GM12878 (cell line): ENCODE measurements around the gene SETD1A. TPM values are rescaled to one million over a fixed set of nuclear protein-coding genes. Genes with fewer than 3 reads are reported as not detected.

Experiments
- ATAC-seq: fragments of 200-7000 bp; cut with Tn5 transposase; 3 replicates; pipeline ENCODE4 v1.9.1; 2020; ENCODE audit warnings: mild to moderate bottlenecking, moderate library complexity
- BruUV-seq: library from RNA; stranded (reverse); fragments of 400-500 nt; replicated peaks from 2 replicates; lab custom pipeline; 2021; lab: Mats Ljungman, UMichigan
- CTCF ChIA-PET: fragments of 300-600 bp; sonication (Branson Sonifier 250); formaldehyde crosslinking; extraction: SDS; loops from one replicate; lab custom pipeline; 2021; ENCODE audit warnings: inconsistent platforms; lab: Yijun Ruan, JAX
- POLR2A ChIA-PET: fragments of 350-600 bp; formaldehyde crosslinking; extraction: SDS; loops from one replicate; lab custom pipeline; 2021; ENCODE audit warnings: inconsistent platforms; lab: Charles Lee
- RAD21 ChIA-PET: fragments of 300-600 bp; sonication (Branson Sonifier 250); formaldehyde crosslinking; loops from one replicate; lab custom pipeline; 2023; ENCODE audit warnings: antibody characterized with exemption; ENCODE audit not compliant: unreplicated experiment; lab: Charles Lee
- SMC1A ChIA-PET: fragments of 300-600 bp; sonication (Branson Sonifier 250); formaldehyde crosslinking; loops from one replicate; lab custom pipeline; 2023; ENCODE audit not compliant: unreplicated experiment, uncharacterized antibody; lab: Charles Lee
- DNase-seq: peaks from one replicate; pipeline ENCODE4 v3.0.0-alpha.2; 2011; ENCODE audit warnings: low read depth, low spot score
- FAIRE-seq: peaks from 3 replicates; lab custom pipeline; 2011; peaks lifted over from hg19 to GRCh38; lab: Jason Lieb, UNC
- H2AFZ ChIP-seq: 2 replicates; pipeline ENCODE4 v1.6.0; 2011; ENCODE audit warnings: low read depth, low read length, control low read depth; ENCODE audit not compliant: control insufficient read depth
- H3K27ac ChIP-seq: 2 replicates; pipeline ENCODE4 v1.5.1; 2011; ENCODE audit warnings: control low read depth; ENCODE audit not compliant: control insufficient read depth, insufficient read depth
- H3K27me3 ChIP-seq, 2 experiments: replicated peaks in 1 of 2; 2 replicates each; pipeline versions ENCODE4 v1.6.0 to v1.6.1; 2011; ENCODE audit warnings: low read length in 1 of 2; ENCODE audit not compliant: control insufficient read depth in 2 of 2, insufficient read depth in 2 of 2
- H3K36me3 ChIP-seq, 2 experiments: 2 replicates each; pipeline ENCODE4 v1.5.1; 2011; ENCODE audit warnings: low read length in 1 of 2; ENCODE audit not compliant: control insufficient read depth in 2 of 2, insufficient read depth in 2 of 2
- H3K4me1 ChIP-seq: 2 replicates; pipeline ENCODE4 v1.6.1; 2011; ENCODE audit warnings: mild to moderate bottlenecking, low read length, moderate library complexity, mixed read lengths; ENCODE audit not compliant: control insufficient read depth, insufficient read depth
- H3K4me2 ChIP-seq: 2 replicates; pipeline ENCODE4 v1.6.0; 2011; ENCODE audit warnings: control low read depth; ENCODE audit not compliant: control insufficient read depth, insufficient read depth
- H3K4me3 ChIP-seq: fragments of 200-600 bp; sonication (generic); 2 replicates; pipeline ENCODE4 v1.5.1; 2016
- H3K79me2 ChIP-seq: 2 replicates; pipeline ENCODE4 v1.6.0; 2011; ENCODE audit warnings: low read length; ENCODE audit not compliant: control insufficient read depth, insufficient read depth
- H3K9ac ChIP-seq: 2 replicates; pipeline ENCODE4 v1.8.0; 2011; ENCODE audit warnings: low read length, control low read depth, mixed read lengths; ENCODE audit not compliant: control insufficient read depth, insufficient read depth
- H3K9me3 ChIP-seq: replicated peaks from 3 replicates; pipeline ENCODE4 v1.5.1; 2011; ENCODE audit warnings: mild to moderate bottlenecking, low read length; ENCODE audit not compliant: control insufficient read depth, insufficient read depth
- H4K20me1 ChIP-seq: 2 replicates; pipeline ENCODE4 v1.6.0; 2011; ENCODE audit not compliant: control insufficient read depth, insufficient read depth
- BCLAF1 ChIP-seq: fragments of 450-650 bp; IDR thresholded peaks from 2 replicates; pipeline ENCODE4 v1.6.1; 2017; ENCODE audit warnings: antibody characterized with exemption, mild to moderate bottlenecking, moderate library complexity
- EP300 ChIP-seq, 2 experiments: fragments of 150-350 bp in 1 of 2; IDR thresholded peaks; 2 replicates each; pipeline ENCODE4 v1.6.1; 2011 to 2012; ENCODE audit warnings: low read depth in 2 of 2, low read length in 2 of 2, borderline replicate concordance in 1 of 2, improper control_type of control experiment in 1 of 2, inconsistent platforms in 1 of 2; ENCODE audit not compliant: control insufficient read depth in 1 of 2
- ETV6 ChIP-seq, 2 experiments: fragments of 450-650 bp in 1 of 2; IDR thresholded peaks in 1 of 2; conservative IDR thresholded peaks in 1 of 2; 2 replicates each; pipeline ENCODE4 v1.6.1; 2014; ENCODE audit warnings: antibody characterized with exemption in 1 of 2, borderline replicate concordance in 1 of 2, low read depth in 1 of 2, mild to moderate bottlenecking in 1 of 2, moderate library complexity in 1 of 2
- EZH2 ChIP-seq: IDR thresholded peaks from 2 replicates; pipeline ENCODE4 v1.6.1; 2012; ENCODE audit warnings: low read depth, mild to moderate bottlenecking, control low read depth, inconsistent platforms, low read length, borderline replicate concordance; ENCODE audit not compliant: control insufficient read depth
- HDAC6 ChIP-seq: fragments of 200-600 bp; sonication (generic); IDR thresholded peaks from one replicate; pipeline ENCODE4 v1.8.0; 2017; ENCODE audit warnings: antibody characterized with exemption; ENCODE audit not compliant: unreplicated experiment
- HDGF ChIP-seq: fragments of 450-650 bp; IDR thresholded peaks from 2 replicates; pipeline ENCODE4 v1.6.1; 2016; ENCODE audit warnings: antibody characterized with exemption
- MTA3 ChIP-seq: IDR thresholded peaks from 2 replicates; pipeline ENCODE4 v1.6.1; 2012; ENCODE audit warnings: low read length, inconsistent platforms, borderline replicate concordance
- NFYA ChIP-seq: IDR thresholded peaks from 2 replicates; pipeline ENCODE4 v1.6.1; 2011; ENCODE audit warnings: low read depth, mild to moderate bottlenecking, low read length, improper control_type of control experiment, borderline replicate concordance
- NR2C1 ChIP-seq: fragments of 450-650 bp; IDR thresholded peaks from 2 replicates; pipeline ENCODE4 v1.6.1; 2017; ENCODE audit warnings: antibody characterized with exemption, mild to moderate bottlenecking, moderate library complexity
- NRF1 ChIP-seq: conservative IDR thresholded peaks from 2 replicates; pipeline ENCODE4 v1.6.1; 2011; ENCODE audit warnings: mild to moderate bottlenecking, low read depth, low read length, improper control_type of control experiment
- PKNOX1 ChIP-seq: fragments of 450-650 bp; IDR thresholded peaks from 2 replicates; pipeline ENCODE4 v1.6.1; 2016; ENCODE audit warnings: mild to moderate bottlenecking
- POLR2A ChIP-seq: IDR thresholded peaks from 2 replicates; pipeline ENCODE4 v1.6.1; 2011; ENCODE audit warnings: low read depth, mild to moderate bottlenecking, low read length
- WGBS: methylation state at CpG from one replicate; pipeline ENCODE4 v1.1.6; 2016; ENCODE audit warnings: low lambda C conversion rate; ENCODE audit not compliant: insufficient replicate concordance, insufficient coverage; ENCODE audit errors: missing lambda C conversion rate; 5-methylcytosine and 5-hydroxymethylcytosine counted together
- in situ Hi-C: fragments of 300-500 bp; cut with MboI; formaldehyde crosslinking; loops from 9 replicates; pipeline ENCODE4 v1.14.3; 2018; ENCODE audit warnings: mixed read lengths
- intact Hi-C: fragments of 100-400 bp; cut with micrococcal nuclease; formaldehyde crosslinking; loops from one replicate; pipeline ENCODE4 v1.14.2; 2022; ENCODE audit not compliant: unreplicated experiment
- polyA plus RNA-seq, 11 experiments: library from polyadenylated mRNA; depleted of rRNA in 4 of 11; unstranded in 6 of 11; stranded (reverse) in 5 of 11; fragments of >200 nt; fragmentation: Nextera tagmentation in 4 of 11; fragmentation: Illumina TruSeq in 1 of 11; extraction: Ambion mirVana in 4 of 11; extraction: Trizol in 1 of 11; gene quantifications; 1 replicate in 1 of 11; 2 replicates in 10 of 11; pipeline versions ENCODE4 v1.2.1 to v1.2.3, GENCODE V29; 2011 to 2016; ENCODE audit warnings: inconsistent platforms in 2 of 11, missing spikeins in 2 of 11, low read depth in 1 of 11
- total RNA-seq, 4 experiments: library from RNA; depleted of rRNA in 3 of 4; stranded (reverse); fragments of >200 nt in 3 of 4; fragmentation: Illumina TruSeq in 1 of 4; extraction: Trizol in 1 of 4; gene quantifications; 2 replicates each; pipeline versions ENCODE4 v1.2.1 to v1.2.3, GENCODE V29; 2013 to 2021

SETD1A gene
- total and polyA plus RNA-seq, 10 of the 15 experiments (the other 5 are each of a cell fraction or from before 2014, with no cell fraction given) = 0.02 to 25.9 (median 4.9) TPM

- TF ChIP-seq BCLAF1 (no peak), PKNOX1 (no peak), EZH2 (no peak)
Measured at GRCh38 chr16:30963925-30964511, 6.5 kb downstream of the SETD1A start (continued).

- DNase-seq (no peak), FAIRE-seq (no peak), ATAC-seq (no peak)
- intact Hi-C loops (no loop called here), in situ Hi-C loops (no loop called here)
- Histone ChIP-seq H3K4me3 (no peak overlapping the region), H3K27me3 (no peaks in the 10 kb centered on the region), H3K27ac (no peak overlapping the region), H3K36me3 (peaks cover 29 to 31% of the 10 kb centered on the region in 2 experiments), H4K20me1 (no peaks in the 10 kb centered on the region), H3K9me3 (no peaks in the 10 kb centered on the region), H3K4me1 (no peaks in the 10 kb centered on the region), H3K9ac (no peak overlapping the region), H3K4me2 (no peak overlapping the region), H2AFZ (no peak overlapping the region), H3K79me2 (no peaks in the 10 kb centered on the region; the same call in 1 of the 2 replicates)
- CTCF ChIA-PET = interaction anchor here (1.2 kb wide), 1 partner anchor 11 kb away, joined by 4 read pairs; no protein-coding TSS in a partner anchor
- TF ChIP-seq ETV6 (conservative IDR thresholded peaks at IDR 0.05 in 1 of 2, IDR thresholded peaks at IDR 0.05 in 1 of 2; ENCODE audit: borderline replicate concordance in 1 of 2, low read depth in 1 of 2) = no peak
- no peak for TF ChIP-seq HDAC6
- TF ChIP-seq POLR2A = peak; percentile 47; the same call in 1 of the 2 replicates
- no peak for TF ChIP-seq MTA3
- no peak for TF ChIP-seq HDGF
- TF ChIP-seq EP300 (IDR thresholded peaks at IDR 0.05; ENCODE audit: borderline replicate concordance in 1 of 2, control insufficient read depth in 1 of 2, low read depth in 2 of 2, low read length in 2 of 2) = no peak
- no peak for TF ChIP-seq NR2C1
- no peak for TF ChIP-seq NRF1
- TF ChIP-seq NFYA = no peak
- POLR2A ChIA-PET = no interaction called here
- WGBS = 92% methylated on average over 33 of the region's 33 CpGs
- RAD21 ChIA-PET = no interaction called here
- SMC1A ChIA-PET = no interaction called here
- no TSS peak for BruUV-seq
Measured at GRCh38 chr16:30964574-30965226, 7.1 kb downstream of the SETD1A start.
